Left kidney (tissue), 2 donors: ENCODE measurements around the gene FALEC. TPM values are rescaled to one million over a fixed set of nuclear protein-coding genes. Genes with fewer than 3 reads are reported as not detected.

Source experiments
- DNase-seq: peaks from one replicate; pipeline ENCODE4 v3.0.0-alpha.2; 2013
- polyA plus RNA-seq: library from polyadenylated mRNA; unstranded; fragments of 120-200 nt; gene quantifications from one replicate; pipeline ENCODE4 v1.2.1, GENCODE V29; 2013; ENCODE audit not compliant: insufficient read length

FALEC gene
- polyA plus RNA-seq, 1 donor = 0.83 TPM

- no peak for DNase-seq
Measured at GRCh38 chr1:150511985-150512660, 3.4 kb upstream of the FALEC start.

- DNase-seq = no peak
Measured at GRCh38 chr1:150512846-150513245, 2.7 kb upstream of the FALEC start.

GRCh38 chr1:150513351-150513791, 2.2 kb upstream of the FALEC start:
- no peak for DNase-seq

GRCh38 chr1:150514260-150514659, 1.3 kb upstream of the FALEC start:
- DNase-seq = no peak

- no peak for DNase-seq
Measured at GRCh38 chr1:150514913-150515327, 632 bp upstream of the FALEC start.

- DNase-seq = no peak
Measured at GRCh38 chr1:150516050-150516591, 569 bp downstream of the FALEC start.

GRCh38 chr1:150516616-150517015, 1.1 kb downstream of the FALEC start:
- no peak for DNase-seq

GRCh38 chr1:150521196-150521968, 5.8 kb downstream of the FALEC start:
- DNase-seq = no peak

GRCh38 chr1:150525348-150525747, 9.8 kb downstream of the FALEC start:
- no peak for DNase-seq

- no peak for DNase-seq
Measured at GRCh38 chr1:150528196-150528595, 12.6 kb downstream of the FALEC start.

- no peak for DNase-seq
Measured at GRCh38 chr1:150529017-150529416, 13.5 kb downstream of the FALEC start.

- DNase-seq = no peak
Measured at GRCh38 chr1:150530491-150531159, 15.1 kb downstream of the FALEC start.

- DNase-seq = no peak
Measured at GRCh38 chr1:150532860-150533259, 17.3 kb downstream of the FALEC start.

- DNase-seq = no peak
Measured at GRCh38 chr1:150534002-150534401, 18.4 kb downstream of the FALEC start.

- DNase-seq = no peak
Measured at GRCh38 chr1:150535511-150536287, 20.1 kb downstream of the FALEC start.

- DNase-seq = no peak
Measured at GRCh38 chr1:150536836-150537731, 21.5 kb downstream of the FALEC start.

- no peak for DNase-seq
Measured at GRCh38 chr1:150537732-150538684, 22.5 kb downstream of the FALEC start.

GRCh38 chr1:150543500-150544143, 28.1 kb downstream of the FALEC start:
- DNase-seq = no peak

- DNase-seq = no peak
Measured at GRCh38 chr1:150544204-150544603, 28.7 kb downstream of the FALEC start.
